ENCODE measurements around the gene TUT1. TPM values are rescaled to one million over a fixed set of nuclear protein-coding genes. Genes with fewer than 3 reads are reported as not detected.

Gene TUT1
- total and polyA plus RNA-seq, 2 experiments from 2014 or later = 12.8 to 22.2 TPM

GRCh38 chr11:62621027-62621566, 29.8 kb upstream of the TUT1 start:
- H3K27ac Mint-ChIP-seq = peak overlapping the region; percentile 88
- no peaks in the 10 kb centered on the region for H3K27me3 ChIP-seq (ENCODE audit: insufficient read depth)
- H3K4me1 ChIP-seq (ENCODE audit: insufficient read depth) = peaks cover 12% of the 10 kb centered on the region
- H3K36me3 ChIP-seq (ENCODE audit: insufficient read depth) = peaks cover 12% of the 10 kb centered on the region
- H3K27me3 Mint-ChIP-seq (ENCODE audit: insufficient read depth, low read depth, poor library complexity) = peaks cover 9% of the 10 kb centered on the region
- H3K4me3 ChIP-seq = peak overlapping the region; percentile 87
- H4K20me1 ChIP-seq (replicated peaks; ENCODE audit: insufficient read depth) = no peaks in the 10 kb centered on the region
- peak overlapping the region; percentile 80 for H3K27ac ChIP-seq (ENCODE audit: low read depth)
- DNase-seq (ENCODE audit: low spot score) (no peak), ATAC-seq (no peak)
- peaks cover 8% of the 10 kb centered on the region; the same call in 1 of the 2 replicates for H3K79me2 ChIP-seq (replicated peaks; ENCODE audit: insufficient read depth)
- peak overlapping the region; percentile 94 for H3K4me3 Mint-ChIP-seq
- H3F3A ChIP-seq (replicated peaks; ENCODE audit: low read depth) = peaks cover 35% of the 10 kb centered on the region
- peak overlapping the region; percentile 38 for H2AFZ ChIP-seq
- no peak for TF ChIP-seq ZNF462 (CRISPR knock-in tag; IDR thresholded peaks at IDR 0.05)
- TF ChIP-seq EZH2 (IDR thresholded peaks at IDR 0.05; ENCODE audit: low read depth, unreplicated experiment) = no peak
- no peak for TF ChIP-seq ZNF331 (CRISPR knock-in tag; IDR thresholded peaks at IDR 0.05; ENCODE audit: low read depth)
- TF ChIP-seq STAT1 (IDR thresholded peaks at IDR 0.05; ENCODE audit: unreplicated experiment) = no peak
- TF ChIP-seq JUNB (IDR thresholded peaks at IDR 0.05; ENCODE audit: unreplicated experiment) = no peak
- TF ChIP-seq EZH2phosphoT487 (IDR thresholded peaks at IDR 0.05; ENCODE audit: unreplicated experiment) = no peak
- TF ChIP-seq REST (IDR thresholded peaks at IDR 0.05; ENCODE audit: unreplicated experiment) = no peak
- no peak for TF ChIP-seq CREB1 (CRISPR knock-in tag; IDR thresholded peaks at IDR 0.05; ENCODE audit: low read depth)
- no peak for TF ChIP-seq ETS1 (IDR thresholded peaks at IDR 0.05)
- no peak for TF ChIP-seq CTCF (conservative IDR thresholded peaks at IDR 0.05; ENCODE audit: low read depth in 2 of 2)
- TF ChIP-seq ZNF114 (CRISPR knock-in tag; IDR thresholded peaks at IDR 0.05) = no peak
- no peak for TF ChIP-seq POLR2AphosphoS5 (IDR thresholded peaks at IDR 0.05; ENCODE audit: low read depth)
- H3K9me2 ChIP-seq (ENCODE audit: insufficient read depth) = no peaks in the 10 kb centered on the region
- peaks cover 26% of the 10 kb centered on the region for H3K36me3 Mint-ChIP-seq (ENCODE audit: low read depth)
- no peaks in the 10 kb centered on the region for H3K9me3 Mint-ChIP-seq
- H3K4me2 ChIP-seq = peak overlapping the region; percentile 90
- H3K4me1 Mint-ChIP-seq = peaks cover 16% of the 10 kb centered on the region

All from GM23338 (cell line).